ENCODE data around the gene OR13H1. TPM values are rescaled to one million over a fixed set of nuclear protein-coding genes. Genes with fewer than 3 reads are reported as not detected.

OR13H1 gene
- polyA plus RNA-seq, 1 of the 3 experiments (the other 2 are of a cell fraction), result not detected

GRCh38 chrX:131564553-131565229, 20.8 kb downstream of the OR13H1 start:
- CTCF ChIA-PET, result no interaction called here
- H3K4me2 ChIP-seq, result no peak overlapping the region

More at GRCh38 chrX:131564553-131565229, 20.8 kb downstream of the OR13H1 start:
- Histone ChIP-seq H3K27me3 (ENCODE audit: insufficient read depth) (no peaks in the 10 kb centered on the region), H3K4me1 (ENCODE audit: control insufficient read depth in 1 of 2, insufficient read depth in 2 of 2, low read depth in 1 of 2, low read length in 1 of 2) (no peaks in the 10 kb centered on the region; a peak in 2 of 4 replicates), H3K9me2 (no peaks in the 10 kb centered on the region), H3K36me3 (replicated peaks in 1 of 2; ENCODE audit: control insufficient read depth in 1 of 2, insufficient read depth in 2 of 2, low read length in 1 of 2) (no peaks in the 10 kb centered on the region), H4K20me1 (ENCODE audit: insufficient read depth) (peaks cover 4% of the 10 kb centered on the region; the same call in 1 of the 2 replicates), H3K27ac (ENCODE audit: low read depth in 2 of 2, low read length in 1 of 2) (peak overlapping the region in 1 of 2 experiments; percentile 39; a peak in 1 of 4 replicates), H3K79me2 (ENCODE audit: insufficient read depth) (no peaks in the 10 kb centered on the region; the same call in 1 of the 2 replicates), H2AFZ (ENCODE audit: low read depth) (no peak overlapping the region), H3K9ac (no peak overlapping the region), H3K4me3 (ENCODE audit: low read depth in 2 of 2, low read length in 1 of 2) (no peak overlapping the region), H3F3A (replicated peaks; ENCODE audit: insufficient read depth) (peaks cover 3% of the 10 kb centered on the region), H3K9me3 (no peaks in the 10 kb centered on the region)
- POLR2A ChIA-PET, result no interaction called here
- 0 out of 2 replicates have a peak, but pooled peaks have one; percentile 50 for TF ChIP-seq RXRA (IDR thresholded peaks at IDR 0.05; ENCODE audit: borderline replicate concordance, low read depth)
- TF ChIP-seq TEAD4 (IDR thresholded peaks at IDR 0.05; ENCODE audit: borderline replicate concordance, insufficient read depth), result 0 out of 2 replicates have a peak, but pooled peaks have one; percentile 12
- 0 out of 2 replicates have a peak, but pooled peaks have one; percentile 25 for TF ChIP-seq NFIC (IDR thresholded peaks at IDR 0.05; ENCODE audit: borderline replicate concordance)
- TF ChIP-seq JUND (IDR thresholded peaks at IDR 0.05), result peak; percentile 34; the same call in 1 of the 2 replicates
- TF ChIP-seq REST (IDR thresholded peaks at IDR 0.05; ENCODE audit: low read depth, low read length), result no peak
- TF ChIP-seq YY1 (IDR thresholded peaks at IDR 0.05; ENCODE audit: low read depth), result no peak
- peak; percentile 72 for TF ChIP-seq PBX3 (IDR thresholded peaks at IDR 0.05)
- peak in 1 of 2 experiments; percentile 41; a peak in 2 of 4 replicates for TF ChIP-seq EP300 (IDR thresholded peaks at IDR 0.05; ENCODE audit: borderline replicate concordance in 1 of 2, low read depth in 1 of 2, low read length in 1 of 2)
- TF ChIP-seq FOSL2 (IDR thresholded peaks at IDR 0.05; ENCODE audit: borderline replicate concordance, low read depth), result peak; percentile 50; the same call in 1 of the 2 replicates
- TF ChIP-seq TCF12 (IDR thresholded peaks at IDR 0.05), result peak; percentile 60
- no peak for DNase-seq
- 22% methylated on average over 2 of the region's 2 CpGs for WGBS (ENCODE audit: low lambda C conversion rate)

All from SK-N-SH (cell line).